Measurements from ENCODE around the gene KLRD1. TPM values are rescaled to one million over a fixed set of nuclear protein-coding genes. Genes with fewer than 3 reads are reported as not detected.
"Not testable (repeated sequence)": the region's sequence is repeated elsewhere in the genome, so short reads cannot be mapped to it uniquely, and the experiment has no call there.

The KLRD1 gene
- total RNA-seq, 1 donor from 2014 or later: under 0.01 TPM

GRCh38 chr12:10338470-10338869 lies 30.8 kb downstream of the KLRD1 start:
- not testable (repeated sequence) for DNase-seq (ENCODE audit: low read depth in 2 of 2)

- peak in 1 of 2 donors; percentile 48 for DNase-seq (ENCODE audit: low read depth in 2 of 2)
Measured at GRCh38 chr12:10339053-10339840, 31.6 kb downstream of the KLRD1 start.

GRCh38 chr12:10340946-10341345 lies 33.3 kb downstream of the KLRD1 start:
- peak in 1 of 2 donors; percentile 42 for DNase-seq (ENCODE audit: low read depth in 2 of 2)

DNA sequence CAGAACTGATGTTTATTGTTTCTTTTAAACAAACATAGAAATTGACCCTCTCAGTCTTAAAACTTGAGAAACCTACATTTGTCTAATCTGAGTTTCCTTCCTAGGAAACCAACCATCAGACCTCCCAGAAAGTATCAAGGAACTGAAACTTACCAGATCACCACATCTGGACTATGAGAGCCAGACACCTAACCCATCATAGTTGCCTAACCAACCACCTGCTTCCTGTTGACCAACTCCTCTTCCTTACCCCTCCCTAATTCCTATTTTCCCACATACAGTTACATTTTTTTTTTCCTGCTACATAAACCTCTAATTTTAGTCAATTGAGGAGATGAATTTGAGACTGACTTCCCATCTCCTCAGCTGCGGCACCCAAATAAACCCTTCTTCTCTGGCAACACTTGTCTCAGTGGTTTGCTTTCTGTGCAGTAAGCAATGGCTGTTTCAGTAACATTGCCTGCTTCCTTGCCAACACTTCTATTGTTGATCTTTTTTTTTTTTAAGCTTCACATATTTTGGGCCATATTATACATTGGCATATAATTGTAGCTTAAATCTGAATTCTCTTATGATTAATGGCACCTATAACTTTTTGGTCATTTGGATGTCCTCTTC lies 34.3 kb downstream of the KLRD1 start:
- peak in 1 of 2 donors; percentile 19 for DNase-seq (ENCODE audit: low read depth in 2 of 2)

GRCh38 chr12:10351457-10351856 lies 43.8 kb downstream of the KLRD1 start:
- not testable (repeated sequence) for DNase-seq (ENCODE audit: low read depth in 2 of 2)

DNA sequence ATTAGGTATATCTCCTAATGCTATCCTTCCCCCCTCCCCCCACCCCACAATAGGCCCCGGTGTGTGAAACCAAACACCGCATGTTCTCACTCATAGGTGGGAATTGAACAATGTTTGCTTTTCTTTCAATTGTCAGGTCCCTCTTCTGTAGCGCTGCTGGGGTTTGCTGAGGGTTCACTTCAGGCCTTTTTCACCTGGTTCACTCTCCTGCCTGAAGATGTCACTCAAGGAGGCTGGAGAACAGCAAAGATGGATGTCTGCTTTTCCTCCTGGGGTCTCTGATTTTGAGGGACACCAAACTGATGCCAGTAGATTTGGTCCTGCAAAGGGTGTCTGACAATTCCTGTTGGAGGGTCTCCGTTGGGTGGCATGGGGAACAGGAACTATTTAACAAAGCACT lies 46.4 kb downstream of the KLRD1 start:
- no peak for DNase-seq (ENCODE audit: low read depth in 2 of 2)

DNA sequence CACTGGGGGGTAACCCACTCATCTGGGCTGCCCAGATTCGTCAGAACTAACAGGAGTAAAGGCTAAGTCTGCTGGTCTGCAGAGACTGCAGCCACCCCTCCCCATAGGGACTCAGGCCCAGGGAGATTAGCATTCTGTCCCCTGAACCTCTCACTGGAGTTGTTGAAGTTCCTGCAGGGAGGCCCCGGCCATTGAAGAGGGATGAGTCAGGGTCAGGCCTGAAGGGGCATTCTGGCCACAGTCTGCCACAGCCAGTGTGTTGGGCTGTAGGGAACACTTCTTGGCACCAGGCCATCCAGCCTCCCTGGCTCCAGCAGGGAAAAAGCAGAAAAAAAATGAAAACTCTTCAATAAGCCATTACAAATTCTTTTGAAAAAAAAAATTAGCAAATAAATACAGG lies 46.8 kb downstream of the KLRD1 start:
- DNase-seq (ENCODE audit: low read depth in 2 of 2): peak; percentile 28 to 59

DNA sequence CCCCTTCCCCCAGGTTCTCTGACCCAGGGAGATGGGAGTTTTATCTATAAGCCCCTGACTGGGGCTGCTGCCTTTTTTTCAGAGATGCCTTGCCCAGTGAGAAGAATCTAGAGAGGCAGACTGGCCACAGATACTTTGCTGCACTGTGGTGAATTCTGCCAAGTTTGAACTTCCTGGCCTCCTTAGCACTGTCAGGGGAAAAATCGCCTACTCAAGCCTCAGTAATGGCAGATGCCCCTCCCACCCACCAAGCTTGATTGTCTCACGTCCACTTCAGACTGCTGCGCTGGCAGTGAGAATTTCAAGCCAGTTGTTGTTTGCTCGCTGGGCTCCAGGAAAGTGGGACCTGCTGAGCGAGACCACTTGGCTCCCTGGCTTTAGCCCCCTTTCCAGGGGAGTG lies 50.5 kb downstream of the KLRD1 start:
- no peak for DNase-seq (ENCODE audit: low read depth in 2 of 2)

DNA sequence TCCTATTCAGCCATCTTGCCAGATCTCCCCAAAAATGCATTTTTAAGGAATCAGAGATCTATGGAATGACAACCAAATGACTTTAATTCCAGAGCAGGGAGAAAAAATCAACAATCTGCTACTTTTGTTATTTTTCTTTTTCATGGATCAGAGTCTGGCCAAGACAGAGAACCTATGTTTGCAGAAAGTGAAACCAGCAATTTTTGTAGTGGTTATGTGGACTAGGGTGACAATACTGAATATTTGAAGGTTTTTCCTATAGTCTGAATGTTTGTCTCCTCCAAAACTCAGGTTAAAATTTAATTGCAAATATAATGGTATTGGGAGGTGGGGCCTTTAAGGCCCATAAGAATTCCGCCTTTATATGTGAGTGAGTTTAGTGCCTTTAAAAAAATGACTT lies 51.3 kb downstream of the KLRD1 start:
- DNase-seq (ENCODE audit: low read depth in 2 of 2): no peak

DNA sequence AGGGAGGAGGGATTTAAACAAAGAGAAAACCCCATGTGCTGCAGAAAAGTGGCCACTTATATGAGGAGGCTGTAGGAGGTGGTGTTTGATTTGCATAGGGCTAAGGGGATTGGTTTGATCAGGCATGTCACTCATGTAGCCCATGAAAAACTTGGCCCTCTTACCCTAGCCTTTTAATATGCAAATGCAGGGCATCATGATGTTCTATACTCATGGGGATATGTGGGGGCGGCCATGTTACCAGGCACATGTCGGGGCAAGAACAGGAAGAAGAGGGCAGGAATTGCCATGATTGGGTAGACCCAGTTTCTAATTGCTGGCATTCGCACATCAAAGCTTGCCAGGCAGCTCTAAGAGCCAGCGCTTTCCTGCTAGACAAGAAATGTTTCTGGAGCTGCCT lies 53.4 kb downstream of the KLRD1 start:
- DNase-seq (ENCODE audit: low read depth in 2 of 2): no peak

DNA sequence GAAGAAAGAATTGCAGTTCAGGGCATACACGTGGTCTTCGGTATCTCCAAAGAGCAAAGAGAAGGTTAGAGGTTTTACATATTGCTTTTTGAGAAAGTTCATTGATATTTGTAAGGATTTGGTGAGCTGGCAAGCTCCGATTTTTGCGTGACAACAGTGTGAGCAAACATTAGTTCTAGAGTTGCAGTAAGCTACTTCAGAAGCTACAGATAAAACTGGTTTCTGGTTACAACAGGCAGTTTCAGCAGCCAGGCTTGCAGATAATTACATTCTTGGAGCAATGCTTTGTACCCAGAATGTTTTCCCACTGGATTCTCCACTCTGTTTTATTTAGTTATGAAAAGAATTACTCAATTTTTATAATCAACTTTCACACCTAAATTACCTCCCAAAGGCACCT lies 54.0 kb downstream of the KLRD1 start:
- DNase-seq (ENCODE audit: low read depth in 2 of 2): no peak

DNA sequence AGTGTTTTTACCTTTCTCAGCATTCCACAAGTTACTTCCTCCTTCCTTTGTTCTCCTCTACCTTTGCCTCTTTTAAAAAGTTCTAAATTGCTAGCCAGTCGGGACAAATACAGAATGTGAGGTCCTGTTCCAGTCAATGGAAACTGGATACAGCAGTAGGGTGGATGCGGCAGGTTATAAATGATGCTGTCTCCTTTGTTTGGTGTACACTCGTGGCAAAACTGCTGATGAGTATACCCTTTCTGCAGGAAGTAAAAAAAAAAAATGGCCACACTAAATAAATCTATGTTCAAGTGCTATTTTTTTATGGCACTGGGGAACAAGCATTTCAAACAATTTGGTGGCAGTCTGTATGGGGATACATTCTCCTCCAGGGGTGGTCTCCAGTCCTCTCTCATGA lies 54.7 kb downstream of the KLRD1 start:
- DNase-seq (ENCODE audit: low read depth in 2 of 2): no peak

DNA sequence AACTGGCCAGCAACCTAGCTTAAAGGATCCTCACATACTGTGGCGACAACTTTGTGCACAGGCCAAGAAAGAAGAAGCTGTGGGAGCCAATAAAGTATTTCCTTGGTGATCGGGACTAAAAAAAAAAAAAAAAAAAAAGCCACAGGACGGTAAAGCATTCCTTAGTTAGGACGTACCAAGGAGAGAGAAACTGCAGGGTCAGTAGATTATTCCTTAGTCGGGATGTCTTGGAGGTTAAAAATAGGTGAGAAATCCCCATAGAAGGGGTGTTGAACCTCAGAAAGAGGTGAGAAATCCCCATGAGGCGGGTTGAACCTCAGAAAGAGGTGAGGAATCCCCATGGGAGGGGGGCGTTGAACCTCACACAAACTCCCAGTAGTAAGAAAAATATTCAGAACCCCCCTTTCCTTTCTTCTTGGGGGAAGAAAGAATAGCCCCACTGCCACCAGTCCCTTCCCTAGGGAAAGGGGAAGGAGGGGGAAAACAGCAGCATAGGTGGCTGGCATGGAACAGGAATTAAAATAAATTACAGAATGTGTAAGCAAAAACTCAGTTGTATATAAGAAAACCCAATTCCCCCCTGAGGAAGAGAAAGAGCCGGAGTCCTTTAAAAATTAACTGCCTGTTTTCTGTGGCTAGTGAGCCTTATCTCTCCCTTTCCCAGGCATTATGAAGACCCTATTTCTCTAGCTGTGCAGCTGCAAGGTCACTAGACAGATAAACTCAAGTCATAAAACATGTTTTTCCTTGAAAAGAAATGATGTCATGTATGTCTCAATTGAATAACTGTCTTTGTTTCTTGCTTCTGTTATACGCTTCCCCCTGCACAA lies 55.4 kb downstream of the KLRD1 start:
- no peak for DNase-seq (ENCODE audit: low read depth in 2 of 2)

DNA sequence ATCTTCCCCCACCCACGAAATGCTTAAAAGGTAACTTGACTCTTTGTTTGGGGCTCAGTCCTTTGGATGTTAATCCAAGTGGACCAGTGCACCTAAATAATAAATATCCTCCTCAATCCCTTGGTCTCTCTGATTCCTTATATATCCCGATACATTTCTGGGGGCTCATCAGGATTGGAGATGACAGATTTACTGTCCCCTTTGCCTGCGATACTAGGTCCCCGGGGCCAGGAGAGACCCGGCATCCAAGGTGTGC lies 55.9 kb downstream of the KLRD1 start:
- DNase-seq (ENCODE audit: low read depth in 2 of 2): no peak

GRCh38 chr12:10363914-10364814 lies 56.5 kb downstream of the KLRD1 start:
- peak; percentile 25 to 53 for DNase-seq (ENCODE audit: low read depth in 2 of 2)

DNA sequence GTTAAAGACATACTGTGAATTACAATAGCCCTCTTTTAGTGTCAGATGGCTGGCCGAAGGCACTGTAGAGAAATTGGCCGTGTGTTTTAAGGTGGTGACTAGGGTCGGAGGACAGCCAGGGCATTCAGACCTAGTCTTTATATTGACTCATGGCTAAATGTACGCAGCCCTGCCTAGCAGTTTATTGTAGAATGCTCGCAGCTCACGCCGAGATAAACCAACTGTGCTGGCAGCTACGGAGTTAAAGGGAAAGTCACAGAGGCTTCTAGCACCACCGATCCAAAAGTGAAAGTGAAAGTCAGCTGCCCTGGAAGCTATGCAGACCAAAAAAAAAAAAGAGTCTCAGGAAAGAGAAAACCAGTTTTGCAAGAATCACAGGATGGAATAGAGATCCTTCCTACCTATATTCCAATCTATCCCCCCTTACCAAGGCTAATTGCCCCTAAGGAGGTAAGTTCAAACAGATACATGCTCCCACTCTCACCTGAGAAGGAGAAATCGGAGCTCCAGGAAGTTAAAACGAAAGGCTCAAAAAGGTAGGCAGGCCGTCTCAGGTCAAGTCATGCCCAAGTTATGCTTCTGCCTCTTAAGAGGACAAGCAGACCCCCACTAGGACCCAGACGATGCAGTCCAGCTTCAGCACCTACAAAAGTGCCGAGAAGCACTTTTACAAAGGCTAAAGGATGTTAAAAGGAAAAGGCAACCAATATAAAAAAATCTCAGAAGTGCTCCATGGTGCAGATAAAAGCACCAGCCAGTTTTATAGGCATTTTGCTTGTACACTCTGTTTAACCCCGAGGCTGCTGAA lies 57.3 kb downstream of the KLRD1 start:
- DNase-seq (ENCODE audit: low read depth in 2 of 2): peak; percentile 78

DNA sequence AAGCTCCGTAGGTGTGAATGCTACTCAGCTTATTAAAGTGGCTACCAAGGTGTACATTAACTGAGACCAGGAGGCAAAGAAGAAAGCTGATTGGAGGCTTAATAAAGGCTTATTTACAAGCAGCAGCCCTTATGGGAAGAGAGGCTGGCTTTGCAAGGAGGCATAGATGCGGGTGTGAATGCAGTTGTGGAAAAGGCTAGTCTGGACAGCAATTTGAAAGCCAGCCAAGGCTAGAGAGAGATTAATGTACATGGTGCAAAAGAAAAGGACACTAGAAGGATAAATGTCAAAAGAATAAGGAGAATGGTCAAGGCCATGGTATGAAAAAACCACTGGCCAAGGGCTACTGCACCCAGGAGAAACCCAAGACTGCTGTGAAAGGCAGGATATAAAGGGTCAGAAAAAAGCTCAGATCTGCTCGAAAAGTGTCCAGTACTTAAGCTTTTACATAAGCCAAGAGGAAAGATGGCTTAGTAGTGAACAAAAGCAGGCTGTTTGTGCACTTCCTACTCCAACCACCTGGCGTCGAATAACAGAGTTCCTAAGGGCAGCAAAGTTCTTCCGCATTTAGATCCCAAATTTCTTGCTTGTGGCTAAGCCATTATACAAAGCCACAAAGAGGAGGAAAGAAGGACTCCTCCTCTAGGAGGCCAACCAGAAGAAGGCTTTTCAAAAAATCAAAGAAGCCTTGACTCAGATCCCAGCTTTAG lies 58.2 kb downstream of the KLRD1 start:
- peak in 1 of 2 donors; percentile 19 for DNase-seq (ENCODE audit: low read depth in 2 of 2)

GRCh38 chr12:10366875-10367274 lies 59.2 kb downstream of the KLRD1 start:
- DNase-seq (ENCODE audit: low read depth in 2 of 2): peak in 1 of 2 donors; percentile 11

DNA sequence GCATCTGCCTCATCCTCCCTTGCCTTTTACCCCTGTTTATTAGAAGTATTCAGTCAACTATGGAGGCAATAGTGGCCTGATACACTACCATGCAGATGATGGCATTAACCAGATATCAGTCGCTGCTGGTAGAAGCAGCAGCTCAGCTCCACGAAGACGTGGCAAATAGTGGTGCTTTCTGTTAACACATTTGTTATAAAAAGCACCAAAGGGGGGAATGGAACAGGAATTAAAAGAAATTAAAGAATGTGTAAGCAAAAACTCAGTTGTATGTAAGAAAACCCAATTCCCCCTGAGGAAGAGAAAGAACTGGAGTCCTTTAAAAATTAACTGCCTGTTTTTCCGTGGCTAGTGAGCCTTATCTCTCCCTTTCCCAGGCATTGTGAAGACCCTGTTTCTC lies 60.0 kb downstream of the KLRD1 start:
- not testable (repeated sequence) for DNase-seq (ENCODE audit: low read depth in 2 of 2)

All from dermis microvascular lymphatic vessel endothelial cell (primary cell).